NCI-H2107 treated with DMSO at 0.1 percent for 48 hours (cell line): Measurements from ENCODE around the gene MRPS24.

Experiments
- DNase-seq: peaks from one replicate; lab custom pipeline; 2025; ENCODE audit not compliant: unreplicated experiment; lab: John Stamatoyannopoulos, UW

The MRPS24 gene

GRCh38 chr7:43877968-43878864 lies 8.9 kb upstream of the MRPS24 start:
- DNase-seq = no peak

- no peak for DNase-seq
Observed at GRCh38 chr7:43876976-43877745, 7.8 kb upstream of the MRPS24 start.

DNA sequence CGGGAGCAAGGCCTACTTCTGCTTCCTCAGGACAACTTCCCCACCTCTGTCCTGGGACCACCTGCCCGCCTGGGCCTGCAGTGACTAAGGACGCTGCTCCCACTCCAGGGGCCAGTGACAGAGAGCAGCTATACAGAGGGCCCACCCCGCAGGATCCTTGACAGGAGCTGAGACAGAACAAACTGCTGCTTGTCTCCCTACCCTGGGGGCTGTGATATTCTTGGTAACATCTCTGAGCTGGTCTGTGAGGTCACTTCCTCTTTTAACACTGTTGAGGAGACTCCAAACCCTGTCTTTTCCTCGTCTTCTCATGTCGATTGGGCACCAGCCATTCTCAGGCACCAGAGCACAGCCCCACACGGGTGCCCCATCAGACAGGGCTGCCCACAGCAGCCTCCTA lies 6.9 kb upstream of the MRPS24 start:
- DNase-seq = no peak

GRCh38 chr7:43873300-43873699 lies 4.0 kb upstream of the MRPS24 start:
- DNase-seq = no peak

- DNase-seq = no peak
Observed at GRCh38 chr7:43872406-43873110, 3.2 kb upstream of the MRPS24 start.

DNA sequence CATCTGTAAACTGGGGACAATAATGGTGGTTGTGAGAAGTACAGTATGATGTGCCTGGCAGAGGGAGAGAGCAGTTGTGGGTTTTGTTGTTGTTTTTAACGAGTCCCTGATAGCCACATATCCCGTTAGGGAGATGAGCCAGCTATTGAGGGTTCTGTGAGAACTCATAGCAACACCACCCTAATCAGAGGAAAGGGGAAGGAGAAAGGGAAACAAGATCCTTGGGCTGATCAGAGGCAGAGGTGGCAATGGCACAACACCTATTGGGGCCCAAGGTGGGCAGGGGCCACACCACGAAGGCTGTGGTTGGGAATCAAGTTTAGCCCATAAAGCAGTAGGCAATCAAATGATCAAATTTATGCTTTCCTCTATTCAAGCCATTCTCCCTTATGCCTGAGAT lies 1.7 kb upstream of the MRPS24 start:
- DNase-seq = no peak

- DNase-seq = no peak
Observed at GRCh38 chr7:43870316-43870715, 999 bp upstream of the MRPS24 start.

GRCh38 chr7:43869867-43870240 lies 537 bp upstream of the MRPS24 start:
- DNase-seq = no peak

GRCh38 chr7:43868681-43869005 lies 674 bp downstream of the MRPS24 start:
- DNase-seq = no peak

DNA sequence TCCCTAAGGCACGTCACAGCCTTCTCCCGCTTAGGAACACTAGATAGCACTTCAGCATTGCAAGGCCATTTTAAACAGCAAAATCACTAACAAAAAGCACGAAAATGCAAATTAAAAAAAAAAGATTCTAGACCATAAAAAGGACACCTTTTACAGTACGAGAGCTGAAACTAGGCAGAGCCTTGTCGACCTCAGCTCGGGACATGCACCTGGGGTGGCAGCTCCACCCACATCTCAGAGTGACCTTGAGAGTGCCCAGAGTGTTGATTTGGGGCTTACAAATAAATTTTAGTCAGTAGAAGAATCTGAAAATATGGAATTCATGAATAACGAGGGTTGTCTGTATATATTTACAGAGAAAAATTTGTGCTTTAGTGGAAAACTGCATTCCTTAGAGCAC lies 1.1 kb downstream of the MRPS24 start:
- no peak for DNase-seq

GRCh38 chr7:43865277-43865676 lies 4.0 kb downstream of the MRPS24 start:
- no peak for DNase-seq

- DNase-seq = no peak
Observed at GRCh38 chr7:43864126-43864525, 5.2 kb downstream of the MRPS24 start.

DNA sequence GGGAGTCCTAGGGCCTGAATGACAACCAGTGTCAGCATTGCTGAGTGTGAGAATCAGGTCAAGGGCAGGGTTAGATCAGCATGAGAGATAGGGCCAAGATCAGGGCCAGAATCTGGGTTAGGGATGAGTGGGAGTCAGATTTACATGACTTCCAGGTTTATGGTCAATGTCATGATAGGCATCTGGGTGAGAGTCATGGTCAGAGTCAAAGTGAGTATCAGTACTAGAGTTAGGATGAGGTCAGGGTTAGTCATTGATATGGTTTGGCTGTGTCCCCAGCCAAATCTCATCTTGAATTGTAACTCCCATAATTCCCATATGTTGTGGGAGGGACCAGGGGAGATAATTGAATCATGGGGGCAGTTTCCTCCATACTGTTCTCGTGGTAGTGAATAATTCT lies 12.3 kb downstream of the MRPS24 start:
- no peak for DNase-seq

GRCh38 chr7:43856316-43856715 lies 13.0 kb downstream of the MRPS24 start:
- DNase-seq = no peak

GRCh38 chr7:43855176-43855575 lies 14.1 kb downstream of the MRPS24 start:
- DNase-seq = no peak

GRCh38 chr7:43851805-43852204 lies 17.5 kb downstream of the MRPS24 start:
- no peak for DNase-seq

GRCh38 chr7:43850348-43851116 lies 18.8 kb downstream of the MRPS24 start:
- no peak for DNase-seq

GRCh38 chr7:43849047-43849446 lies 20.3 kb downstream of the MRPS24 start:
- DNase-seq = no peak

GRCh38 chr7:43847496-43847895 lies 21.8 kb downstream of the MRPS24 start:
- DNase-seq = no peak

DNA sequence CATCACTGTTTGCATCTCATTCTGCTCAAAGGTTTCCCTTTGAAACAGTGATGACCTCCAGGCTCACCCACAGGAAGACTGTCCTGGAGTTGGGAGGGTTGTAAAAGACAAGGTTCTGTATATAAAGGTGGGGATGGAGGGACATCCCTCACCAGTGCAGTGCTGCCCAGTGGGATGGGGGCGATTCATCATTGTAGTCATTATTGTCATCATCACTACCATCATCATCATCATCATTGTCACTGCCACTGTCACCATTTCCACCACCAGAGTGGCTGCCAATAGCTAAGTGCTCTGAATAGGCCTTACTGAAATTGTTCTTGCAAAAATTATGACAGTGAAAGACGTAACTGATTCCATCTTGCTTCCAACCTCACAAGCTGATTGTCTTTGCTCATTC lies 24.7 kb downstream of the MRPS24 start:
- DNase-seq = no peak

DNA sequence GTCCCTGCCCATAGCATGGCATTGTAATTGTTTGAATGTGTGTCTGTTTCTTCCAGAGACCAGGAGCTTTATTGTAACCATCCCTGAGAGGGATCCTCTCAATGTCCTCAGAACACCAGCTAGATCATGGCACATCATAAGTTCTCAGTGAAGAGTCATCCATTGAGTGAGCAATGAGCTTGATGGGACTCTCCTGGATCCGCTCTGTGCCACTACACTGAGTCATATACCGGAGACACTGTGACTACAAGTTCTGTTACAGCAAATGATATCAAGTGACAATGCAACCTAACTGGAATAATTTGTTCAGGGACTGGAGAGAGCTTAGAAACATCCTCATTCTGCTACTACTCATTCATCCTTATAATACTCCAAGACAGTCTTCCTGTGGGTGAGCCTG lies 25.1 kb downstream of the MRPS24 start:
- DNase-seq = no peak
